HL-60 (cell line): ENCODE measurements around the gene ZBED4.

Experiments
- DNase-seq, 2 experiments: peaks; one replicate each; pipeline ENCODE4 v3.0.0-alpha.2; 2010 to 2020; ENCODE audit warnings: low read depth in 1 of 2, low spot score in 1 of 2
- H3K27ac ChIP-seq: fragments of 250-450 bp; sonication (Bioruptor Pico); replicated peaks from 2 replicates; pipeline ENCODE4 v1.5.1; 2020; ENCODE audit warnings: mild to moderate bottlenecking, moderate library complexity
- H3K27me3 ChIP-seq: fragments of 250-450 bp; sonication (Bioruptor Pico); 2 replicates; pipeline ENCODE4 v1.5.1; 2021; ENCODE audit warnings: mild to moderate bottlenecking, moderate library complexity; ENCODE audit not compliant: insufficient read depth, poor library complexity, severe bottlenecking
- H3K4me3 ChIP-seq: replicated peaks from 2 replicates; pipeline ENCODE4 v1.5.1; 2011; ENCODE audit warnings: mild to moderate bottlenecking, control low read depth, low read length; ENCODE audit not compliant: insufficient read depth
- CTCF ChIP-seq: IDR thresholded peaks from one replicate; pipeline ENCODE4 v1.5.1; 2011; ENCODE audit warnings: low read length, control low read depth, inconsistent platforms; ENCODE audit not compliant: insufficient read depth
- GABPA ChIP-seq: IDR thresholded peaks from 2 replicates; pipeline ENCODE4 v1.6.1; 2012; ENCODE audit warnings: low read depth
- POLR2AphosphoS5 ChIP-seq: IDR thresholded peaks from 2 replicates; pipeline ENCODE4 v1.6.1; 2012; ENCODE audit warnings: low read depth
- REST ChIP-seq: IDR thresholded peaks from 2 replicates; pipeline ENCODE4 v1.6.1; 2012; ENCODE audit warnings: low read depth; ENCODE audit not compliant: insufficient replicate concordance
- SPI1 ChIP-seq: IDR thresholded peaks from 2 replicates; pipeline ENCODE4 v1.6.1; 2012; ENCODE audit warnings: low read depth, mild to moderate bottlenecking, borderline replicate concordance

The ZBED4 gene

GRCh38 chr22:49938565-49939136 is 85.0 kb downstream of the ZBED4 start:
- no peak for DNase-seq
- Histone ChIP-seq H3K27ac (no peak overlapping the region), H3K4me3 (no peak overlapping the region), H3K27me3 (no peaks in the 10 kb centered on the region)
- TF ChIP-seq REST (no peak), GABPA (no peak), POLR2AphosphoS5 (no peak), CTCF (no peak), SPI1 (no peak)
